Loucy (cell line): ENCODE data around the gene CMTM8.

Experiments
- H2AFZ ChIP-seq: fragments of 200-600 bp; sonication (generic); 2 replicates; pipeline ENCODE4 v1.6.0; 2016; ENCODE audit warnings: antibody characterized with exemption, mild to moderate bottlenecking, low read length, moderate library complexity
- H3F3A ChIP-seq: fragments of 200-600 bp; 2 replicates; pipeline ENCODE4 v1.6.0; 2016; ENCODE audit warnings: antibody characterized with exemption, low read depth, mild to moderate bottlenecking
- H3K27me3 ChIP-seq: fragments of 200-600 bp; sonication (generic); 2 replicates; pipeline ENCODE4 v1.6.1; 2014; ENCODE audit warnings: low read length, mild to moderate bottlenecking; ENCODE audit not compliant: insufficient read depth, poor library complexity, severe bottlenecking
- H3K36me3 ChIP-seq: fragments of 200-600 bp; sonication (generic); 2 replicates; pipeline ENCODE4 v1.6.1; 2016; ENCODE audit warnings: low read length; ENCODE audit not compliant: insufficient read depth
- H3K4me1 ChIP-seq: fragments of 200-600 bp; sonication (generic); 2 replicates; pipeline ENCODE4 v1.5.1; 2014; ENCODE audit warnings: low read length, mild to moderate bottlenecking; ENCODE audit not compliant: insufficient read depth, poor library complexity, severe bottlenecking
- H3K4me2 ChIP-seq: fragments of 200-600 bp; sonication (generic); 2 replicates; pipeline ENCODE4 v1.6.0; 2014; ENCODE audit warnings: antibody characterized with exemption, low read length, low read depth, mild to moderate bottlenecking; ENCODE audit not compliant: poor library complexity, severe bottlenecking
- H3K4me3 ChIP-seq: fragments of 200-600 bp; sonication (generic); 2 replicates; pipeline ENCODE4 v1.5.1; 2014; ENCODE audit warnings: low read length, mild to moderate bottlenecking, mixed read lengths; ENCODE audit not compliant: poor library complexity, severe bottlenecking
- H3K79me2 ChIP-seq: fragments of 200-600 bp; sonication (generic); 2 replicates; pipeline ENCODE4 v1.6.1; 2014; ENCODE audit warnings: low read length; ENCODE audit not compliant: insufficient read depth
- H3K9ac ChIP-seq: fragments of 200-600 bp; sonication (generic); 2 replicates; pipeline ENCODE4 v1.6.0; 2014; ENCODE audit warnings: mild to moderate bottlenecking, low read depth, low read length, moderate library complexity; ENCODE audit not compliant: poor library complexity, severe bottlenecking
- H3K9me2 ChIP-seq: fragments of 200-600 bp; sonication (generic); replicated peaks from 2 replicates; pipeline ENCODE4 v1.6.1; 2016; ENCODE audit warnings: low read depth, low read length, mixed read lengths
- H3K9me3 ChIP-seq: fragments of 200-600 bp; sonication (generic); 2 replicates; pipeline ENCODE4 v1.6.1; 2014; ENCODE audit warnings: mild to moderate bottlenecking, antibody characterized with exemption, low read length, low read depth; ENCODE audit not compliant: insufficient read depth
- H4K20me1 ChIP-seq: fragments of 200-600 bp; sonication (generic); 2 replicates; pipeline ENCODE4 v1.6.0; 2014; ENCODE audit warnings: antibody characterized with exemption, low read length, mild to moderate bottlenecking; ENCODE audit not compliant: insufficient read depth, poor library complexity, severe bottlenecking
- CTCF ChIP-seq: fragments of 200-600 bp; sonication (generic); conservative IDR thresholded peaks from 2 replicates; pipeline ENCODE4 v1.5.1; 2014; ENCODE audit warnings: mild to moderate bottlenecking, antibody characterized with exemption, low read length
- EZH2phosphoT487 ChIP-seq: fragments of 200-600 bp; IDR thresholded peaks from 2 replicates; pipeline ENCODE4 v1.6.1; 2018; ENCODE audit warnings: antibody characterized with exemption, mild to moderate bottlenecking, moderate library complexity, borderline replicate concordance

The CMTM8 gene

GRCh38 chr3:32391643-32392535 is 153.4 kb downstream of the CMTM8 start, which contains the start of gene CMTM7:
CMTM7 (plus strand) TSS chr3:32391853; CDS start chr3:32391907, 54 bp downstream.
- H3F3A ChIP-seq, result peaks cover 3% of the 10 kb centered on the region; the same call in 1 of the 2 replicates
- no peaks in the 10 kb centered on the region for H3K27me3 ChIP-seq
- H3K9me3 ChIP-seq, result no peaks in the 10 kb centered on the region
- H3K4me2 ChIP-seq, result peak within 1 kb of the TSS; percentile 85
- H2AFZ ChIP-seq, result peak within 1 kb of the TSS; percentile 92
- peaks cover 27% of the 10 kb centered on the region; the same call in 1 of the 2 replicates for H3K79me2 ChIP-seq
- no peaks in the 10 kb centered on the region for H3K36me3 ChIP-seq
- peaks cover 3% of the 10 kb centered on the region for H4K20me1 ChIP-seq
- H3K9me2 ChIP-seq, result no peaks in the 10 kb centered on the region
- TF ChIP-seq CTCF (no peak), EZH2phosphoT487 (no peak)
- peak within 1 kb of the TSS; percentile 86 for H3K4me3 ChIP-seq
- peak within 1 kb of the TSS; percentile 72 for H3K9ac ChIP-seq
- peaks cover 24% of the 10 kb centered on the region for H3K4me1 ChIP-seq

GRCh38 chr3:32392536-32393302 is 154.2 kb downstream of the CMTM8 start:
- Histone ChIP-seq H3K4me3 (peak overlapping the region; percentile 86), H2AFZ (peak overlapping the region; percentile 91), H3K9ac (peak overlapping the region; percentile 72), H3K9me3 (no peaks in the 10 kb centered on the region), H3K4me1 (peaks cover 24% of the 10 kb centered on the region), H3K9me2 (no peaks in the 10 kb centered on the region), H4K20me1 (peaks cover 7% of the 10 kb centered on the region), H3K36me3 (no peaks in the 10 kb centered on the region), H3K79me2 (peaks cover 27% of the 10 kb centered on the region; the same call in 1 of the 2 replicates), H3K27me3 (no peaks in the 10 kb centered on the region), H3K4me2 (peak overlapping the region; percentile 85), H3F3A (peaks cover 4% of the 10 kb centered on the region; the same call in 1 of the 2 replicates)
- TF ChIP-seq EZH2phosphoT487, result no peak
- no peak for TF ChIP-seq CTCF

- Histone ChIP-seq H3K9ac (no peak overlapping the region), H3K4me3 (no peak overlapping the region), H3K9me2 (no peaks in the 10 kb centered on the region), H3K36me3 (no peaks in the 10 kb centered on the region), H4K20me1 (peaks cover 7% of the 10 kb centered on the region), H2AFZ (no peak overlapping the region), H3K9me3 (no peaks in the 10 kb centered on the region), H3K27me3 (no peaks in the 10 kb centered on the region), H3K4me2 (peak overlapping the region; percentile 8), H3K79me2 (peaks cover 32% of the 10 kb centered on the region; the same call in 1 of the 2 replicates), H3K4me1 (peaks cover 24% of the 10 kb centered on the region), H3F3A (peaks cover 4% of the 10 kb centered on the region; the same call in 1 of the 2 replicates)
- TF ChIP-seq EZH2phosphoT487 (no peak), CTCF (no peak)
Measured at GRCh38 chr3:32395496-32395895, 157.0 kb downstream of the CMTM8 start.
